HEK293 (cell line): ENCODE data around the gene PHC3.

Experiments
- CTCF ChIA-PET: fragments of 350-600 bp; formaldehyde crosslinking; extraction: SDS; loops from one replicate; lab custom pipeline; 2021; ENCODE audit warnings: antibody characterized with exemption; lab: Yijun Ruan, JAX
- POLR2A ChIA-PET: fragments of 300-600 bp; formaldehyde crosslinking; extraction: SDS; loops from one replicate; lab custom pipeline; 2020; ENCODE audit warnings: antibody characterized with exemption, inconsistent platforms; lab: Yijun Ruan, JAX
- H3K27ac ChIP-seq: fragments of 200-500 bp; sonication (Bioruptor generic); 2 replicates; pipeline ENCODE4 v1.5.1; 2014; ENCODE audit warnings: low read depth, low read length, control low read depth, inconsistent platforms; ENCODE audit errors: extremely low read depth
- H3K36me3 ChIP-seq, 2 experiments: fragments of 200-500 bp in 1 of 2; sonication (Bioruptor generic) in 1 of 2; 1 replicate in 1 of 2; 2 replicates in 1 of 2; pipeline ENCODE4 v1.5.1; 2014 to 2017; ENCODE audit warnings: inconsistent platforms in 2 of 2, low read length in 2 of 2; ENCODE audit not compliant: control insufficient read depth in 2 of 2, insufficient read depth in 1 of 2
- H3K4me1 ChIP-seq: fragments of 200-500 bp; sonication (Bioruptor generic); 2 replicates; pipeline ENCODE4 v1.5.1; 2014; ENCODE audit warnings: mild to moderate bottlenecking, low read length, inconsistent platforms; ENCODE audit not compliant: control insufficient read depth, insufficient read depth
- H3K4me3 ChIP-seq: 2 replicates; pipeline ENCODE4 v1.5.1; 2011; ENCODE audit warnings: low read depth, mild to moderate bottlenecking, control low read depth, low read length, moderate library complexity
- H3K9me3 ChIP-seq: fragments of 200-500 bp; sonication (Bioruptor generic); 2 replicates; pipeline ENCODE4 v1.5.1; 2014; ENCODE audit warnings: low read depth, low read length, inconsistent platforms; ENCODE audit not compliant: control insufficient read depth, insufficient read depth
- AEBP2 ChIP-seq: fragments of 450-650 bp; formaldehyde crosslinking; IDR thresholded peaks from 2 replicates; pipeline ENCODE4 v1.5.1; 2016; ENCODE audit warnings: missing biosample characterization, missing genetic modification characterization, borderline replicate concordance
- ATF2 ChIP-seq: fragments of 450-650 bp; formaldehyde crosslinking; IDR thresholded peaks from 2 replicates; pipeline ENCODE4 v1.5.1; 2016; ENCODE audit warnings: missing biosample characterization, missing genetic modification characterization, low read depth
- CTCF ChIP-seq: fragments of 450-650 bp; formaldehyde crosslinking; IDR thresholded peaks from 2 replicates; pipeline ENCODE4 v1.5.1; 2016; ENCODE audit warnings: missing biosample characterization, missing genetic modification characterization
- MZF1 ChIP-seq: fragments of 450-650 bp; formaldehyde crosslinking; IDR thresholded peaks from 2 replicates; pipeline ENCODE4 v1.5.1; 2017; ENCODE audit warnings: missing biosample characterization, missing genetic modification characterization, borderline replicate concordance
- OVOL3 ChIP-seq: fragments of 450-650 bp; formaldehyde crosslinking; IDR thresholded peaks from 2 replicates; pipeline ENCODE4 v1.5.1; 2016; ENCODE audit warnings: missing biosample characterization, missing genetic modification characterization
- RBAK ChIP-seq: fragments of 450-650 bp; formaldehyde crosslinking; IDR thresholded peaks from 2 replicates; pipeline ENCODE4 v1.5.1; 2016; ENCODE audit warnings: missing biosample characterization, missing genetic modification characterization
- TRIM28 ChIP-seq: IDR thresholded peaks from 2 replicates; pipeline ENCODE4 v1.6.1; 2011; ENCODE audit warnings: low read length, control low read depth, borderline replicate concordance
- WT1 ChIP-seq: fragments of 450-650 bp; formaldehyde crosslinking; IDR thresholded peaks from 2 replicates; pipeline ENCODE4 v1.5.1; 2016; ENCODE audit warnings: missing biosample characterization, missing genetic modification characterization
- ZBTB11 ChIP-seq: fragments of 450-650 bp; formaldehyde crosslinking; conservative IDR thresholded peaks from 2 replicates; pipeline ENCODE4 v1.5.1; 2016; ENCODE audit warnings: low read depth, missing biosample characterization, missing genetic modification characterization
- ZBTB17 ChIP-seq: fragments of 450-650 bp; formaldehyde crosslinking; IDR thresholded peaks from 2 replicates; pipeline ENCODE4 v1.5.1; 2016; ENCODE audit warnings: missing biosample characterization, missing genetic modification characterization
- ZBTB49 ChIP-seq: fragments of 450-650 bp; formaldehyde crosslinking; IDR thresholded peaks from 2 replicates; pipeline ENCODE4 v1.5.1; 2016; ENCODE audit warnings: missing biosample characterization, missing genetic modification characterization, low read depth
- ZFHX2 ChIP-seq: fragments of 450-650 bp; formaldehyde crosslinking; conservative IDR thresholded peaks from 2 replicates; pipeline ENCODE4 v1.5.1; 2016; ENCODE audit warnings: missing biosample characterization, missing genetic modification characterization
- ZIC2 ChIP-seq: fragments of 450-650 bp; formaldehyde crosslinking; IDR thresholded peaks from 2 replicates; pipeline ENCODE4 v1.5.1; 2016; ENCODE audit warnings: missing biosample characterization, missing genetic modification characterization
- ZNF121 ChIP-seq: fragments of 450-650 bp; formaldehyde crosslinking; IDR thresholded peaks from 2 replicates; pipeline ENCODE4 v1.5.1; 2016; ENCODE audit warnings: missing biosample characterization, missing genetic modification characterization
- ZNF148 ChIP-seq: fragments of 450-650 bp; formaldehyde crosslinking; IDR thresholded peaks from 2 replicates; pipeline ENCODE4 v1.5.0; 2017; ENCODE audit warnings: missing biosample characterization, missing genetic modification characterization, borderline replicate concordance
- ZNF157 ChIP-seq: fragments of 450-650 bp; formaldehyde crosslinking; IDR thresholded peaks from 2 replicates; pipeline ENCODE4 v1.5.1; 2016; ENCODE audit warnings: missing biosample characterization, missing genetic modification characterization
- ZNF19 ChIP-seq: fragments of 450-650 bp; formaldehyde crosslinking; IDR thresholded peaks from 2 replicates; pipeline ENCODE4; 2016; ENCODE audit warnings: missing biosample characterization, missing genetic modification characterization, low read depth
- ZNF214 ChIP-seq: fragments of 450-650 bp; formaldehyde crosslinking; IDR thresholded peaks from 2 replicates; pipeline ENCODE4 v1.5.1; 2017; ENCODE audit warnings: missing biosample characterization, mild to moderate bottlenecking, missing genetic modification characterization, borderline replicate concordance
- ZNF354C ChIP-seq: fragments of 450-650 bp; formaldehyde crosslinking; IDR thresholded peaks from 2 replicates; pipeline ENCODE4 v1.5.1; 2016; ENCODE audit warnings: missing biosample characterization, missing genetic modification characterization, low read depth, borderline replicate concordance
- ZNF473 ChIP-seq: fragments of 450-650 bp; formaldehyde crosslinking; IDR thresholded peaks from 2 replicates; pipeline ENCODE4 v1.5.1; 2017; ENCODE audit warnings: missing biosample characterization, missing genetic modification characterization
- ZNF549 ChIP-seq: fragments of 450-650 bp; IDR thresholded peaks from 2 replicates; pipeline ENCODE4 v1.5.1; 2018; ENCODE audit warnings: missing biosample characterization, missing genetic modification characterization, mild to moderate bottlenecking, inconsistent platforms, moderate library complexity

The PHC3 gene

GRCh38 chr3:170163956-170164645, 17.4 kb downstream of the PHC3 start:
- Histone ChIP-seq H3K4me3 (no peak overlapping the region), H3K27ac (no peak overlapping the region), H3K36me3 (peaks cover 27 to 73% of the 10 kb centered on the region in 2 experiments), H3K9me3 (no peaks in the 10 kb centered on the region), H3K4me1 (no peaks in the 10 kb centered on the region)
- ChIA-PET POLR2A (no interaction called here), CTCF (interaction anchor here (0.6 kb wide), 1 partner anchor 8 kb away, joined by 3 read pairs; no protein-coding TSS in a partner anchor)
- TF ChIP-seq ZNF121 (tag by site-specific recombination) = no peak
- TF ChIP-seq ZFHX2 (tag by site-specific recombination) = no peak
- no peak for TF ChIP-seq ZNF19 (tag by site-specific recombination)
- TF ChIP-seq OVOL3 (tag by site-specific recombination) = no peak
- TF ChIP-seq AEBP2 (tag by site-specific recombination) = no peak
- no peak for TF ChIP-seq TRIM28
- no peak for TF ChIP-seq ZNF473
- TF ChIP-seq ZNF549 (tag by site-specific recombination) = no peak
- no peak for TF ChIP-seq RBAK
- TF ChIP-seq CTCF (tag by site-specific recombination) = no peak
- TF ChIP-seq ZNF157 (tag by site-specific recombination) = no peak

- H3K27ac ChIP-seq = no peak overlapping the region
- H3K9me3 ChIP-seq = no peaks in the 10 kb centered on the region
- H3K4me3 ChIP-seq = no peak overlapping the region
- ChIA-PET POLR2A (no interaction called here), CTCF (no interaction called here)
- H3K36me3 ChIP-seq = peaks cover 24 to 62% of the 10 kb centered on the region in 2 experiments
- no peaks in the 10 kb centered on the region for H3K4me1 ChIP-seq
- TF ChIP-seq MZF1 (tag by site-specific recombination) = no peak
- no peak for TF ChIP-seq WT1 (tag by site-specific recombination)
- no peak for TF ChIP-seq ZNF214 (tag by site-specific recombination)
- TF ChIP-seq ZBTB49 (tag by site-specific recombination) = no peak
- no peak for TF ChIP-seq ZNF148
- 0 out of 2 replicates have a peak, but pooled peaks have one; percentile 20 for TF ChIP-seq ATF2 (tag by site-specific recombination)
- no peak for TF ChIP-seq ZIC2
- TF ChIP-seq ZNF549 (tag by site-specific recombination) = no peak
- no peak for TF ChIP-seq ZNF354C (tag by site-specific recombination)
- no peak for TF ChIP-seq ZBTB17
- TF ChIP-seq ZBTB11 (tag by site-specific recombination) = no peak
Observed at GRCh38 chr3:170162630-170163029, 18.9 kb downstream of the PHC3 start.
